Psoas muscle (tissue), 8 donors: Measurements from ENCODE around the gene SPIB. TPM values are rescaled to one million over a fixed set of nuclear protein-coding genes. Genes with fewer than 3 reads are reported as not detected.
A peak's percentile ranks its signal among the peaks of the same experiment; 100 is the strongest.

Source experiments
- ATAC-seq, 4 donors: fragments of 200-7000 bp; cut with Tn5 transposase; one replicate each; pipeline ENCODE4 v1.9.1; 2020; ENCODE audit warnings: moderate library complexity in 3 of 4, mild to moderate bottlenecking in 2 of 4
- DNase-seq, 2 donors: peaks; one replicate each; pipeline ENCODE4 v3.0.0-alpha.2; 2020
- H3K27ac ChIP-seq: fragments of 200-600 bp; one replicate; pipeline ENCODE4 v1.8.0; 2022
- H3K27me3 ChIP-seq, 3 donors: fragments of 200-600 bp in 1 of 3; one replicate each; pipeline versions ENCODE4 v1.6.1 to v1.8.0; 2013 to 2022; ENCODE audit warnings: low read length in 2 of 3, mild to moderate bottlenecking in 2 of 3, moderate library complexity in 1 of 3; ENCODE audit not compliant: insufficient read depth in 3 of 3
- H3K36me3 ChIP-seq, 2 donors: fragments of 200-600 bp in 1 of 2; one replicate each; pipeline versions ENCODE4 v1.6.1 to v1.8.0; 2013 to 2022; ENCODE audit warnings: low read depth in 1 of 2, mild to moderate bottlenecking in 1 of 2, moderate library complexity in 1 of 2; ENCODE audit not compliant: insufficient read depth in 1 of 2
- H3K4me1 ChIP-seq: fragments of 200-600 bp; one replicate; pipeline ENCODE4 v1.8.0; 2022
- H3K4me3 ChIP-seq: fragments of 200-600 bp; one replicate; pipeline ENCODE4 v1.8.0; 2022; ENCODE audit warnings: mild to moderate bottlenecking
- H3K9me3 ChIP-seq: fragments of 200-600 bp; one replicate; pipeline ENCODE4 v1.8.0; 2022
- WGBS, 3 donors: extraction: QIAGEN DNeasy Blood & Tissue Kit; methylation state at CpG; one replicate each; pipeline versions ENCODE4 v1.1.6 to v1.1.7; 2013; 5-methylcytosine and 5-hydroxymethylcytosine counted together
- intact Hi-C, 2 donors: fragments of 100-400 bp; cut with DNase I; formaldehyde crosslinking; loops; one replicate each; pipeline versions ENCODE4 v1.11.0 to v1.14.2; 2022
- polyA plus RNA-seq, 3 donors: library from polyadenylated mRNA; stranded (reverse); fragments of 200-250 nt; gene quantifications; one replicate each; pipeline ENCODE4 v1.2.3, GENCODE V29; 2013
- total RNA-seq, 4 donors: library from RNA; stranded (reverse); fragmentation: NEBNext Ultra II Directional in 2 of 4; extraction: Animal tissue kit (Norgen Biotek cat#: 25700) in 2 of 4; gene quantifications; one replicate each; pipeline versions ENCODE4 v1.2.1 to v1.2.4, GENCODE V29; 2021 to 2023
- TF ChIP-seq, protein P1 (sequence below): fragments of 200-600 bp; IDR thresholded peaks from one replicate; pipeline ENCODE4 v1.8.0; 2022; ENCODE audit warnings: antibody characterized with exemption
- donor health status: healthy with polysubstance abuse.
- donor health status: DM: no; HTN: no; CAD: no; lungs with moderate emphysema.
- donor health status: Bipolar disorder and iron deficiency.
- donor health status: healthy.
- donor health status: DM: yes; HTN: yes; CAD: no.
- donor health status: DM: no; HTN: no; CAD: no.
- donor health status: DM: no; HTN: no; CAD: no.
- donor health status: DM: yes; HTN: yes; CAD: no.

Gene SPIB
- total and polyA plus RNA-seq, 7 donors, result 0.05 to 0.44 (median 0.11) TPM; not detected in 2

DNA sequence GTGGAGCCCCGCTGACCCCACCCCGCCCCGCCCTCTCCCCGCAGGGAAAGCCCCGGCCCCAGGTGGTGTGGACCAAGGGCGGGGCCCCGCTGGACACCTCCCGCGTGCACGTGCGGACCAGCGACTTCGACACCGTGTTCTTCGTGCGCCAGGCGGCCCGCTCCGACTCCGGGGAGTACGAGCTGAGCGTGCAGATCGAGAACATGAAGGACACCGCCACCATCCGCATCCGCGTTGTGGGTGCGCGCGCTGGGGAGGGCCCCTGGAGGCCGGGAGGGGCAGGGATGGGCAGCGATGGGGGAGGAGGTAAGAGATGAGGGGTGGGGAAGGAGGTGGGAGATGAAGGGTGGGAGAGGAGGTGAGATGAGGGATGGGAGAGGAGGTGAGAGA, 40.3 kb downstream of the SPIB start:
- Histone ChIP-seq H3K4me3 (no peak overlapping the region), H3K9me3 (no peaks in the 10 kb centered on the region), H3K4me1 (no peaks in the 10 kb centered on the region), H3K27ac (no peak overlapping the region), H3K27me3 (peaks cover 0 to 13% (median 0%) of the 10 kb centered on the region in 3 donors), H3K36me3 (peaks cover 0 to 71% of the 10 kb centered on the region in 2 donors)
- intact Hi-C loops, result no loop called here
- DNase-seq, result no peak
- TF ChIP-seq, protein P1, sequence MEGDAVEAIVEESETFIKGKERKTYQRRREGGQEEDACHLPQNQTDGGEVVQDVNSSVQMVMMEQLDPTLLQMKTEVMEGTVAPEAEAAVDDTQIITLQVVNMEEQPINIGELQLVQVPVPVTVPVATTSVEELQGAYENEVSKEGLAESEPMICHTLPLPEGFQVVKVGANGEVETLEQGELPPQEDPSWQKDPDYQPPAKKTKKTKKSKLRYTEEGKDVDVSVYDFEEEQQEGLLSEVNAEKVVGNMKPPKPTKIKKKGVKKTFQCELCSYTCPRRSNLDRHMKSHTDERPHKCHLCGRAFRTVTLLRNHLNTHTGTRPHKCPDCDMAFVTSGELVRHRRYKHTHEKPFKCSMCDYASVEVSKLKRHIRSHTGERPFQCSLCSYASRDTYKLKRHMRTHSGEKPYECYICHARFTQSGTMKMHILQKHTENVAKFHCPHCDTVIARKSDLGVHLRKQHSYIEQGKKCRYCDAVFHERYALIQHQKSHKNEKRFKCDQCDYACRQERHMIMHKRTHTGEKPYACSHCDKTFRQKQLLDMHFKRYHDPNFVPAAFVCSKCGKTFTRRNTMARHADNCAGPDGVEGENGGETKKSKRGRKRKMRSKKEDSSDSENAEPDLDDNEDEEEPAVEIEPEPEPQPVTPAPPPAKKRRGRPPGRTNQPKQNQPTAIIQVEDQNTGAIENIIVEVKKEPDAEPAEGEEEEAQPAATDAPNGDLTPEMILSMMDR, result no peak
- WGBS, 3 donors, result 49 to 58% (median 55%) methylated on average over 28 to 32 of the region's 32 CpGs
- ATAC-seq, result no peak

DNA sequence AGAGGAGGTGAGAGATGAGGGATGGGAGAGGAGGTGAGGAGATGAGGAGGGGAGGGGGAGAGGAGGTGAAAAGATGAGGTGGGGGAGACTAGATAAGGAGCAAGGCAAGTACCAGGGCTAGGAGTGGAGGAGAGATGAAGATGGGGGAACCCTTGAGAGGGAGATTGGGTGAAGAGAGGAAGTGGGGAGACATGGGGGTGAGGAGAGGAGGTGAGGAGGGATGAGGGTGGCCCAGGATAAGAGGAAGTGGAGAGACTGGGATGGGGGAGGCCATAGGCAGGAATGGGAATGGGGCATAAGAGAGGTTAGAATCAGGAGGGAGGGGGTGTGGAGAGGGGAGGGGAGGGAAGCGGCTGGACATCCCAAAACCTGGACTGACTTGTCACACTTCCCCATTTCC, 40.9 kb downstream of the SPIB start:
- WGBS, 3 donors, result 14 to 56% (median 33%) methylated on average over 1 of the region's 1 CpG
- H3K27me3 ChIP-seq, result peaks cover 0 to 13% (median 0%) of the 10 kb centered on the region in 3 donors

DNA sequence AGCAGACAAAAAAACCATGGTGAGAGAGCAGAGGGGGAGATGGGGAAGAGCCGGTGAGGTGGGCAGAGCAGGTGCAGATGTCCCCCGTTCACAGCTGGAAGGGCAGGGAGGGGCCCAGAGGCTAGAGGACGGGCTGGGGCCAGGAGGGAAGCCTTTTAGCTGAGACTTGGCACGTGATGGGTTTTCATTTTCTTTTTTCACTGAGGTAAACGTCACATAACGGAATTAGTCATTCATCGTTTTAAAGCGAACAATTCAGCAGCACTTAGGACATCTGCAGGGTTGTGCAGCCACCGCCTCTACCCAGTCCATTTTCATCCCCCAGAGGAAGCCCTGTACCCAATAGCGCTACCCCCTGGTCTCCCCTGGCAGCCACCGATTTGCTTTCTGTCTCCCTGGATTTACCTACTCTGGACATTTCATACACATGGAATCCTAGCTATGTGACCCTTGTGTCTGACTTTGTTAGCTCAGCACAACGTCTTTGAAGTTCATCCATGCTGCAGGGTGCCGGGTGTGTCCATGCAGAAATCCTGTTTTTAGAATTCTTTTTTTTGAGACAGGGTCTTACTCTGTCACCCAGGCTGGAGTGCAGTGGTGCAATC, 41.5 kb downstream of the SPIB start:
- Histone ChIP-seq H3K27me3 (peaks cover 0 to 13% (median 2%) of the 10 kb centered on the region in 3 donors), H3K4me1 (no peaks in the 10 kb centered on the region), H3K9me3 (no peaks in the 10 kb centered on the region), H3K36me3 (peaks cover 0 to 66% of the 10 kb centered on the region in 2 donors), H3K4me3 (no peak overlapping the region), H3K27ac (no peak overlapping the region)
- intact Hi-C loops, result loop anchor here (5.0 kb wide), 2 partner anchors 93 to 103 kb away; partner anchors contain the start of gene NAPSA (in 1 of the 2)
- no peak for DNase-seq
- 19 to 28% (median 21%) methylated on average over 13 of the region's 13 CpGs for WGBS, 3 donors
- ATAC-seq, result no peak
- TF ChIP-seq, protein P1, result no peak

More for the DNA sequence above, 40.9 kb downstream of the SPIB start:
- no peaks in the 10 kb centered on the region for H3K4me1 ChIP-seq
- H3K9me3 ChIP-seq, result no peaks in the 10 kb centered on the region
- peaks cover 0 to 71% of the 10 kb centered on the region in 2 donors for H3K36me3 ChIP-seq
- intact Hi-C loops, result loop anchor here (5.0 kb wide), 2 partner anchors 92 to 102 kb away; partner anchors contain the start of gene NAPSA (in 1 of the 2)
- no peak overlapping the region for H3K27ac ChIP-seq
- TF ChIP-seq, protein P1, result no peak
- DNase-seq (no peak), ATAC-seq (no peak)
- H3K4me3 ChIP-seq, result no peak overlapping the region

DNA sequence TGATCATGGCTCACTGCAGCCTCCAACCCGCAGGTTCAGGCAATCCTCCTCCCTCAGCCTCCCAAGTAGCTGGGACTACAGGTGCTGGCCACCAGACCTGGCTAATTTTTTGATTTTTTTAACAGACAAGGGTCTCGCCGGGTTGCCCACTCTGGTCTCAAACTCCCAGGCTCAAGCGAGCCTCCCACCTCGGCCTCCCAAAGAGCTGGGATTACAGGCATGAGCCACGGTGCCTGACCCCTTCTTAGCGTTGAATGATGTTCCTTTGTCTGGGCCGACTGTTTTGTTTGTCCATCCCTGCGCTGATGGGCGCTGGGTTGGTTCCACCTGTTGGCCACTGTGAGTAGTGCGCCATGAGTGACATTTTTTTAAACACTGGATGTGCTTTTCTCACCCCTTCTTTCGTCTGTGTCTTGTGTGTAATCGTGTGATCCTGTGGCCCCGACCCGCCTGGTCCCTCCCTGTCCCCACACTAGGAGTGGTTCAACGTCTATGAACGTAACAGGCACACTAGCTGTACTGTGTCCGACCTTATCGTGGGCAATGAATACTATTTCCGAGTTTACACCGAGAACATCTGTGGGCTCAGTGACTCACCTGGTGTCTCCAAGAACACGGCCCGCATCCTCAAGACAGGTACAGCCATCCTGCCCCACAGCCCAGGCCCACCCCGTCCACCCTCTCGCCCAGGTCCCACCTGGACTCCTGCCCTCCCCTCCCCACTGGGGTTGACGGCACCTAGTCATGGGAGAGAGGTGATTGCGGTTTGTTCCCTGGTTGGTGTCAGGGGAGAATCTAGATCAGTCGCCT, 42.5 kb downstream of the SPIB start:
- H3K4me1 ChIP-seq, result peaks cover 9% of the 10 kb centered on the region
- no peak overlapping the region for H3K4me3 ChIP-seq
- peak; percentile 50 to 68 for DNase-seq
- ATAC-seq, result peak; percentile 53 to 76 (median 69)
- intact Hi-C loops, result loop anchor here (5.0 kb wide), 2 partner anchors 94 to 104 kb away; partner anchors contain the start of gene NAPSA (in 1 of the 2)
- no peak overlapping the region for H3K27ac ChIP-seq
- TF ChIP-seq, protein P1, result peak; percentile 76
- WGBS, 3 donors, result 32 to 38% (median 33%) methylated on average over 28 of the region's 28 CpGs
- H3K36me3 ChIP-seq, result peaks cover 0 to 61% of the 10 kb centered on the region in 2 donors
- H3K9me3 ChIP-seq, result no peaks in the 10 kb centered on the region
- H3K27me3 ChIP-seq, result peaks cover 0 to 13% (median 2%) of the 10 kb centered on the region in 3 donors
